H9 (cell line): ENCODE data around the gene SORBS1. TPM values are rescaled to one million over a fixed set of nuclear protein-coding genes. Genes with fewer than 3 reads are reported as not detected.

Source experiments
- DNase-seq: peaks from one replicate; pipeline ENCODE4 v3.0.0-alpha.2; 2017
- H2AFZ ChIP-seq: one replicate; pipeline ENCODE4 v1.6.1; 2013; ENCODE audit warnings: mild to moderate bottlenecking, low read length, control low read depth, moderate library complexity
- H2AK5ac ChIP-seq: 2 replicates; pipeline ENCODE4 v1.6.1; 2013; ENCODE audit warnings: low read length, control low read depth, mixed read lengths; ENCODE audit not compliant: insufficient read length
- H2BK120ac ChIP-seq: one replicate; pipeline ENCODE4 v1.6.1; 2013; ENCODE audit warnings: low read depth, mild to moderate bottlenecking, low read length, control low read depth, inconsistent platforms; ENCODE audit not compliant: poor library complexity, severe bottlenecking
- H2BK12ac ChIP-seq: 2 replicates; pipeline ENCODE4 v1.6.1; 2013; ENCODE audit warnings: low read length, control low read depth, mixed read lengths, low read depth; ENCODE audit not compliant: insufficient read length
- H2BK15ac ChIP-seq: 2 replicates; pipeline ENCODE4 v1.6.1; 2013; ENCODE audit warnings: low read depth, low read length, control low read depth
- H2BK20ac ChIP-seq: one replicate; pipeline ENCODE4 v1.6.1; 2013; ENCODE audit warnings: low read depth, mild to moderate bottlenecking, low read length, control low read depth, inconsistent platforms; ENCODE audit not compliant: poor library complexity, severe bottlenecking
- H2BK5ac ChIP-seq: 2 replicates; pipeline ENCODE4 v1.6.1; 2013; ENCODE audit warnings: low read length, control low read depth, mixed read lengths; ENCODE audit not compliant: insufficient read length
- H3K14ac ChIP-seq: 2 replicates; pipeline ENCODE4 v1.6.1; 2013; ENCODE audit warnings: low read length, control low read depth; ENCODE audit not compliant: insufficient read depth
- H3K18ac ChIP-seq: 2 replicates; pipeline ENCODE4 v1.6.1; 2013; ENCODE audit warnings: low read depth, mild to moderate bottlenecking, mixed read lengths, low read length, control low read depth; ENCODE audit not compliant: insufficient read length
- H3K23ac ChIP-seq: 2 replicates; pipeline ENCODE4 v1.6.1; 2013; ENCODE audit warnings: low read length, control low read depth, mixed read lengths, low read depth; ENCODE audit not compliant: insufficient read length
- H3K23me2 ChIP-seq: 2 replicates; pipeline ENCODE4 v1.6.1; 2013; ENCODE audit warnings: low read depth, mild to moderate bottlenecking, mixed read lengths, low read length, control low read depth; ENCODE audit not compliant: insufficient read length, poor library complexity, severe bottlenecking
- H3K27ac ChIP-seq: 2 replicates; pipeline ENCODE4 v1.5.1; 2013; ENCODE audit warnings: low read length, control low read depth, mixed read lengths, low read depth; ENCODE audit not compliant: insufficient read length
- H3K27me3 ChIP-seq: 2 replicates; pipeline ENCODE4 v1.6.1; 2013; ENCODE audit warnings: low read length, control low read depth, inconsistent platforms; ENCODE audit not compliant: insufficient read depth
- H3K4ac ChIP-seq: 2 replicates; pipeline ENCODE4 v1.6.1; 2013; ENCODE audit warnings: low read depth, mild to moderate bottlenecking, control low read depth, inconsistent platforms, low read length, moderate library complexity
- H3K4me1 ChIP-seq: 2 replicates; pipeline ENCODE4 v1.6.1; 2013; ENCODE audit warnings: low read length, control low read depth, inconsistent platforms; ENCODE audit not compliant: insufficient read depth
- H3K4me2 ChIP-seq: 2 replicates; pipeline ENCODE4 v1.6.1; 2013; ENCODE audit warnings: low read length, control low read depth, mixed read lengths; ENCODE audit not compliant: insufficient read length, insufficient read depth
- H3K56ac ChIP-seq: 2 replicates; pipeline ENCODE4 v1.6.1; 2013; ENCODE audit warnings: low read depth, mild to moderate bottlenecking, mixed read lengths, low read length, control low read depth; ENCODE audit not compliant: insufficient read length
- H3K79me1 ChIP-seq: 2 replicates; pipeline ENCODE4 v1.6.1; 2013; ENCODE audit warnings: low read depth, mild to moderate bottlenecking, moderate library complexity, low read length, control low read depth, inconsistent platforms; ENCODE audit not compliant: insufficient read depth, poor library complexity, severe bottlenecking
- H3K79me2 ChIP-seq: 2 replicates; pipeline ENCODE4 v1.6.1; 2013; ENCODE audit warnings: low read length, control low read depth, inconsistent platforms; ENCODE audit not compliant: insufficient read depth
- H3K9ac ChIP-seq: 2 replicates; pipeline ENCODE4 v1.6.1; 2013; ENCODE audit warnings: low read length, control low read depth, mixed read lengths; ENCODE audit not compliant: insufficient read length; ENCODE audit errors: extremely low read depth
- H3K9me3 ChIP-seq: one replicate; pipeline ENCODE4 v1.6.1; 2013; ENCODE audit warnings: low read depth, low read length, inconsistent platforms; ENCODE audit not compliant: control insufficient read depth
- H3T11ph ChIP-seq: one replicate; pipeline ENCODE4 v1.6.1; 2013; ENCODE audit warnings: mild to moderate bottlenecking, low read length, control low read depth, inconsistent platforms
- H4K20me1 ChIP-seq: one replicate; pipeline ENCODE4 v1.6.1; 2013; ENCODE audit not compliant: control insufficient read depth, insufficient read length, insufficient read depth
- H4K5ac ChIP-seq: 2 replicates; pipeline ENCODE4 v1.6.1; 2013; ENCODE audit warnings: low read depth, mild to moderate bottlenecking, mixed read lengths, low read length, control low read depth; ENCODE audit not compliant: insufficient read length
- H4K8ac ChIP-seq: replicated peaks from 2 replicates; pipeline ENCODE4 v1.6.1; 2013; ENCODE audit warnings: low read length, control low read depth, mixed read lengths, low read depth; ENCODE audit not compliant: insufficient read length
- H4K91ac ChIP-seq: 2 replicates; pipeline ENCODE4 v1.6.1; 2013; ENCODE audit warnings: low read depth, mild to moderate bottlenecking, moderate library complexity, mixed read lengths, low read length, control low read depth; ENCODE audit not compliant: insufficient read length
- H3K27ac Mint-ChIP-seq, 3 experiments: 2 replicates in 2 of 3; 3 replicates in 1 of 3; pipeline ENCODE4 v1.8.0; 2020 to 2021; ENCODE audit warnings: mixed read lengths in 3 of 3, mild to moderate bottlenecking in 1 of 3, moderate library complexity in 1 of 3
- H3K27me3 Mint-ChIP-seq: 2 replicates; pipeline ENCODE4 v1.8.0; 2021; ENCODE audit warnings: low read depth, mild to moderate bottlenecking, moderate library complexity, mixed read lengths
- H3K36me3 Mint-ChIP-seq, 3 experiments: 2 replicates in 2 of 3; 3 replicates in 1 of 3; pipeline ENCODE4 v1.8.0; 2020 to 2021; ENCODE audit warnings: low read depth in 3 of 3, mixed read lengths in 3 of 3; ENCODE audit not compliant: insufficient read depth in 1 of 3
- H3K4me1 Mint-ChIP-seq, 2 experiments: 2 replicates each; pipeline ENCODE4 v1.8.0; 2020; ENCODE audit warnings: mixed read lengths in 2 of 2
- H3K4me3 Mint-ChIP-seq, 2 experiments: 2 replicates in 1 of 2; 3 replicates in 1 of 2; pipeline ENCODE4 v1.8.0; 2020 to 2021; ENCODE audit warnings: mild to moderate bottlenecking in 2 of 2, mixed read lengths in 2 of 2, moderate library complexity in 1 of 2
- H3K9me3 Mint-ChIP-seq, 2 experiments: 2 replicates in 1 of 2; 3 replicates in 1 of 2; pipeline ENCODE4 v1.8.0; 2020; ENCODE audit warnings: mild to moderate bottlenecking in 2 of 2, mixed read lengths in 2 of 2, moderate library complexity in 1 of 2
- WGBS: extraction: QIAGEN DNeasy Blood & Tissue Kit; methylation state at CpG from one replicate; pipeline ENCODE4 v1.1.7; 2013; ENCODE audit warnings: missing lambda C conversion rate, low lambda C conversion rate, mixed read lengths; ENCODE audit not compliant: insufficient read length; ENCODE audit errors: extremely low coverage; 5-methylcytosine and 5-hydroxymethylcytosine counted together
- total RNA-seq: library from RNA; stranded (reverse); gene quantifications from 2 replicates; pipeline ENCODE4 v1.2.1, GENCODE V29; 2021
- TF ChIP-seq, protein P1 (sequence below): fragments of 200-600 bp; sonication (generic); conservative IDR thresholded peaks from 3 replicates; pipeline ENCODE4 v1.8.0; 2021; ENCODE audit warnings: antibody characterized with exemption, mild to moderate bottlenecking

SORBS1 gene
- total RNA-seq, 1 experiment from 2014 or later = 24.3 TPM

DNA sequence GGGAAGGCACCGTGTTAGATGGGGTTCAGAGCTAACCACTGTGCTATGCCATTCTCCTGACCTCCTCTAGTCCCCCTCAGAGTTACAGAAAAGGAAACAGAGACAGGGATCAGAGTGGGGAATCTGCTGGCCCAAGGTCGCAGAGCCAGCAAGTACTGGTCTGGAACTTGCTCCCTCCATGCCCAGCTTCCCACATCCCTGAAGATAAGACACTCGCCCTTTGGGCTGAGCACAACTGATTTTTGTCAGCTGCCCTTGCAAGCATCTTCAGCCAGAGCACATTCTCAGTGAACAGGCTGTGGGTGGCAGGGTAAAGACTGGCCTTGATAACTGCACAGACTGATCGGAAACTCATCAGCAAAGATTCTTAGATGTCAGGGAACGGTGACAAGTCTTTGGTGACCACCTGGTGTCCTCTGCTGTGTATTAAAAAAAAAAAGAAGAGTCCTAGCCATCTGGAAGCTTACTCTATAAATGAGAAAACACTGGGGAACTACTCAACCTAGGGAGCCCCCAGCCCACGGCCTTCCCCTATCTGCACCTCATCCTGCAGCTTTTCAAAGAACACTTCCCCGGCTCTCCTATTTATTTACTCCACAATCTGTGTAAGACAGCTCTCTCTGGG, 1.3 kb upstream of the SORBS1 start:
- H3K23ac ChIP-seq = no peak overlapping the region
- H2BK120ac ChIP-seq = no peak overlapping the region
- no CpG with 5 or more reads among the region's 7 CpGs for WGBS
- H2BK15ac ChIP-seq = no peak overlapping the region
- no peak overlapping the region for H3K27ac ChIP-seq
- H2AFZ ChIP-seq = no peak overlapping the region
- H3K4me1 ChIP-seq = peaks cover 12% of the 10 kb centered on the region
- no peak overlapping the region for H2AK5ac ChIP-seq
- H3K4me1 Mint-ChIP-seq = peaks cover 29 to 34% of the 10 kb centered on the region in 2 experiments
- no peak overlapping the region for H4K5ac ChIP-seq
- no peaks in the 10 kb centered on the region for H3K27me3 ChIP-seq
- H2BK20ac ChIP-seq = no peak overlapping the region
- peaks cover 0 to 2% of the 10 kb centered on the region in 2 experiments; a peak in 1 of 5 replicates for H3K9me3 Mint-ChIP-seq
- no peaks in the 10 kb centered on the region for H3K9me3 ChIP-seq
- H3K18ac ChIP-seq = no peak overlapping the region
- no peak overlapping the region for H3K4ac ChIP-seq
- TF ChIP-seq, protein P1, sequence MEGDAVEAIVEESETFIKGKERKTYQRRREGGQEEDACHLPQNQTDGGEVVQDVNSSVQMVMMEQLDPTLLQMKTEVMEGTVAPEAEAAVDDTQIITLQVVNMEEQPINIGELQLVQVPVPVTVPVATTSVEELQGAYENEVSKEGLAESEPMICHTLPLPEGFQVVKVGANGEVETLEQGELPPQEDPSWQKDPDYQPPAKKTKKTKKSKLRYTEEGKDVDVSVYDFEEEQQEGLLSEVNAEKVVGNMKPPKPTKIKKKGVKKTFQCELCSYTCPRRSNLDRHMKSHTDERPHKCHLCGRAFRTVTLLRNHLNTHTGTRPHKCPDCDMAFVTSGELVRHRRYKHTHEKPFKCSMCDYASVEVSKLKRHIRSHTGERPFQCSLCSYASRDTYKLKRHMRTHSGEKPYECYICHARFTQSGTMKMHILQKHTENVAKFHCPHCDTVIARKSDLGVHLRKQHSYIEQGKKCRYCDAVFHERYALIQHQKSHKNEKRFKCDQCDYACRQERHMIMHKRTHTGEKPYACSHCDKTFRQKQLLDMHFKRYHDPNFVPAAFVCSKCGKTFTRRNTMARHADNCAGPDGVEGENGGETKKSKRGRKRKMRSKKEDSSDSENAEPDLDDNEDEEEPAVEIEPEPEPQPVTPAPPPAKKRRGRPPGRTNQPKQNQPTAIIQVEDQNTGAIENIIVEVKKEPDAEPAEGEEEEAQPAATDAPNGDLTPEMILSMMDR = no peak
- no peak for DNase-seq
- no peak overlapping the region for H3K9ac ChIP-seq
- H3K56ac ChIP-seq = no peak overlapping the region
- peak overlapping the region in 1 of 2 experiments; percentile 81; a peak in 2 of 5 replicates for H3K4me3 Mint-ChIP-seq
- H3K36me3 Mint-ChIP-seq = no peaks in the 10 kb centered on the region
- H3K4me2 ChIP-seq = no peak overlapping the region
- H3K79me2 ChIP-seq = peaks cover 2% of the 10 kb centered on the region; the same call in 1 of the 2 replicates
- H3K23me2 ChIP-seq = peaks cover 17% of the 10 kb centered on the region
- H3K27ac Mint-ChIP-seq = no peak overlapping the region
- peaks cover 9% of the 10 kb centered on the region for H3K27me3 Mint-ChIP-seq
- no peak overlapping the region for H2BK12ac ChIP-seq
- H4K20me1 ChIP-seq = no peaks in the 10 kb centered on the region
- no peak overlapping the region for H3K14ac ChIP-seq
- no peak overlapping the region for H4K91ac ChIP-seq
- no peak overlapping the region for H3T11ph ChIP-seq
- no peak overlapping the region for H4K8ac ChIP-seq
- no peak overlapping the region for H2BK5ac ChIP-seq
- peaks cover 6% of the 10 kb centered on the region for H3K79me1 ChIP-seq
